ENCODE results near the gene FAM24B. TPM values are rescaled to one million over a fixed set of nuclear protein-coding genes. Genes with fewer than 3 reads are reported as not detected.

Gene FAM24B
- polyA plus RNA-seq, 1 of the 3 experiments (the other 2 are of a cell fraction) = 8.8 TPM

GRCh38 chr10:122877264-122877663, 2.1 kb downstream of the FAM24B start:
- Histone ChIP-seq H3K79me2 (ENCODE audit: insufficient read depth) (peaks cover 68% of the 10 kb centered on the region), H3K36me3 (replicated peaks in 1 of 2; ENCODE audit: control insufficient read depth in 1 of 2, insufficient read depth in 2 of 2, low read length in 1 of 2) (no peaks in the 10 kb centered on the region), H3K4me3 (ENCODE audit: low read depth in 2 of 2, low read length in 1 of 2) (0 out of 4 replicates have a peak overlapping the region, but pooled peaks of 1 of the 2 experiments have one; percentile 12), H3K4me1 (ENCODE audit: control insufficient read depth in 1 of 2, insufficient read depth in 2 of 2, low read depth in 1 of 2, low read length in 1 of 2) (peaks cover 0 to 12% of the 10 kb centered on the region in 2 experiments; a peak in 2 of 4 replicates), H3K9me3 (no peaks in the 10 kb centered on the region), H2AFZ (ENCODE audit: low read depth) (no peak overlapping the region), H3K4me2 (peak overlapping the region; percentile 30; the same call in 1 of the 2 replicates), H3K27ac (ENCODE audit: low read depth in 2 of 2, low read length in 1 of 2) (no peak overlapping the region), H3K9ac (no peak overlapping the region), H3F3A (replicated peaks; ENCODE audit: insufficient read depth) (no peaks in the 10 kb centered on the region), H3K27me3 (ENCODE audit: insufficient read depth) (no peaks in the 10 kb centered on the region), H4K20me1 (ENCODE audit: insufficient read depth) (no peaks in the 10 kb centered on the region), H3K9me2 (no peaks in the 10 kb centered on the region)
- POLR2A ChIA-PET = no interaction called here
- 90% methylated on average over 1 of the region's 1 CpG for WGBS (ENCODE audit: low lambda C conversion rate)
- CTCF ChIA-PET = no interaction called here
- TF ChIP-seq SIN3A (IDR thresholded peaks at IDR 0.05; ENCODE audit: borderline replicate concordance, low read depth, low read length) = no peak
- no peak for TF ChIP-seq FOSL2 (IDR thresholded peaks at IDR 0.05; ENCODE audit: borderline replicate concordance, low read depth)
- TF ChIP-seq GABPA (IDR thresholded peaks at IDR 0.05; ENCODE audit: low read depth) = no peak
- TF ChIP-seq EZH2phosphoT487 (IDR thresholded peaks at IDR 0.05; ENCODE audit: borderline replicate concordance, low read depth) = no peak
- TF ChIP-seq RAD21 (IDR thresholded peaks at IDR 0.05; ENCODE audit: low read length) = no peak
- no peak for TF ChIP-seq REST (IDR thresholded peaks at IDR 0.05; ENCODE audit: low read depth, low read length)
- no peak for DNase-seq

- no peak overlapping the region for H2AFZ ChIP-seq (ENCODE audit: low read depth)
- POLR2A ChIA-PET = no interaction called here
- CTCF ChIA-PET = no interaction called here
These were observed 2.9 kb downstream of the FAM24B start for GRCh38 chr10:122876467-122876855.

More at GRCh38 chr10:122876467-122876855, 2.9 kb downstream of the FAM24B start:
- Histone ChIP-seq H3K27me3 (ENCODE audit: insufficient read depth) (no peaks in the 10 kb centered on the region), H4K20me1 (ENCODE audit: insufficient read depth) (no peaks in the 10 kb centered on the region), H3K36me3 (replicated peaks in 1 of 2; ENCODE audit: control insufficient read depth in 1 of 2, insufficient read depth in 2 of 2, low read length in 1 of 2) (no peaks in the 10 kb centered on the region), H3K9me3 (no peaks in the 10 kb centered on the region), H3K79me2 (ENCODE audit: insufficient read depth) (peaks cover 74% of the 10 kb centered on the region), H3K4me2 (no peak overlapping the region), H3K9ac (no peak overlapping the region), H3K9me2 (no peaks in the 10 kb centered on the region), H3K4me1 (ENCODE audit: control insufficient read depth in 1 of 2, insufficient read depth in 2 of 2, low read depth in 1 of 2, low read length in 1 of 2) (peaks cover 0 to 12% of the 10 kb centered on the region in 2 experiments; a peak in 2 of 4 replicates), H3K27ac (ENCODE audit: low read depth in 2 of 2, low read length in 1 of 2) (no peak overlapping the region), H3F3A (replicated peaks; ENCODE audit: insufficient read depth) (no peaks in the 10 kb centered on the region), H3K4me3 (ENCODE audit: low read depth in 2 of 2, low read length in 1 of 2) (no peak overlapping the region)
- 85% methylated on average over 1 of the region's 1 CpG for WGBS (ENCODE audit: low lambda C conversion rate)
- TF ChIP-seq MXI1 (IDR thresholded peaks at IDR 0.05; ENCODE audit: low read depth, low read length) = no peak
- TF ChIP-seq, protein P1, sequence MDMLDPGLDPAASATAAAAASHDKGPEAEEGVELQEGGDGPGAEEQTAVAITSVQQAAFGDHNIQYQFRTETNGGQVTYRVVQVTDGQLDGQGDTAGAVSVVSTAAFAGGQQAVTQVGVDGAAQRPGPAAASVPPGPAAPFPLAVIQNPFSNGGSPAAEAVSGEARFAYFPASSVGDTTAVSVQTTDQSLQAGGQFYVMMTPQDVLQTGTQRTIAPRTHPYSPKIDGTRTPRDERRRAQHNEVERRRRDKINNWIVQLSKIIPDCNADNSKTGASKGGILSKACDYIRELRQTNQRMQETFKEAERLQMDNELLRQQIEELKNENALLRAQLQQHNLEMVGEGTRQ (IDR thresholded peaks at IDR 0.05; ENCODE audit: borderline replicate concordance, low read depth, low read length) = no peak
- DNase-seq = no peak
